GM10248 (cell line): Measurements from ENCODE around the gene OPRL1.
A peak's percentile ranks its signal among the peaks of the same experiment; 100 is the strongest.

Experiments
- CTCF ChIA-PET: fragments of 300-600 bp; sonication (Branson Sonifier 250); formaldehyde crosslinking; extraction: SDS; loops from one replicate; lab custom pipeline; 2021; ENCODE audit warnings: antibody characterized with exemption; lab: Yijun Ruan, JAX
- POLR2A ChIA-PET: fragments of 350-650 bp; sonication (Branson Sonifier 250); formaldehyde crosslinking; extraction: SDS; loops from one replicate; lab custom pipeline; 2020; ENCODE audit warnings: antibody characterized with exemption; lab: Yijun Ruan, JAX
- DNase-seq: peaks from one replicate; pipeline ENCODE4 v3.0.0; 2012; ENCODE audit errors: extremely low spot score
- TF ChIP-seq, protein P1 (sequence below): IDR thresholded peaks from 2 replicates; pipeline ENCODE4 v1.5.1; 2012; ENCODE audit warnings: mild to moderate bottlenecking, low read depth; ENCODE audit errors: extremely low read depth, missing control alignments, control extremely low read depth

The OPRL1 gene

DNA sequence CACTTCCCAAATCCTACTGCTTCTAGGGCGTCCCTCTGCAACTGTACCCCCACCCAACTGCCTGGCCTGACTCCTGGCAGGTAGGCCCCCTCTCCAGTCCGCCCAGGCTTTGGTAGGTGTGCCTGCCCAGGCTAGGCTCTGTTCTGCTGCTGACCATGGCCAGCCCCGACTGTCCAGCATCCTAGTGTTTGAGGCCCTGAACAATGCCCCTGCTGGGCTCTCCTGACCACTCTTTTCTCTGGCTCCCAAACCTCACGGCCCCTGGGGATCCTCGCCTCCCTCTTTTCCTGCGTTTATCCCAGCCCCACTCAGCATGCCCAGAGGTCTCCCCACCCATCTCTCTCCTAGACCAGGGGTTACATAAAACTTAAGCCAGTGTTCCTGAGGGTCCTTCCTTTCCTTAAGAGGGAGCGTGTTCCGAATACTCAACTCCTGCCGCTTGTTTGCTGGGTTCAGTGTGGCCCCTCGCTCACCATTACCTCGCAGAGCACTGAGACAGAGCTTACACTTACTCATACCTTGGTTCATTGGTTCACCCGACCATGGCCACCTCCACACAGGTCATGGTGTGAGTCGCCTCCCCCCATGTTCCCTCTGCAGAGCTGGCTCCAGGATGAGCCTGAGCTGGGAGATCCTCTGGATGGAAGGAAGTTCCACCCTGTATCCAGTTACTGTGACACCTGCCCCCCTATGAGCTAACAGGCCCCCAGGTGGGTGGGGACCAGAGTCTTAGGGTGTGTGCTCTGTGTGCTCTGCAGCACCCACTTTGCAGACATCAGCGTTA lies 63.3 kb downstream of the OPRL1 start:
- POLR2A ChIA-PET: no interaction called here
- TF ChIP-seq, protein P1, sequence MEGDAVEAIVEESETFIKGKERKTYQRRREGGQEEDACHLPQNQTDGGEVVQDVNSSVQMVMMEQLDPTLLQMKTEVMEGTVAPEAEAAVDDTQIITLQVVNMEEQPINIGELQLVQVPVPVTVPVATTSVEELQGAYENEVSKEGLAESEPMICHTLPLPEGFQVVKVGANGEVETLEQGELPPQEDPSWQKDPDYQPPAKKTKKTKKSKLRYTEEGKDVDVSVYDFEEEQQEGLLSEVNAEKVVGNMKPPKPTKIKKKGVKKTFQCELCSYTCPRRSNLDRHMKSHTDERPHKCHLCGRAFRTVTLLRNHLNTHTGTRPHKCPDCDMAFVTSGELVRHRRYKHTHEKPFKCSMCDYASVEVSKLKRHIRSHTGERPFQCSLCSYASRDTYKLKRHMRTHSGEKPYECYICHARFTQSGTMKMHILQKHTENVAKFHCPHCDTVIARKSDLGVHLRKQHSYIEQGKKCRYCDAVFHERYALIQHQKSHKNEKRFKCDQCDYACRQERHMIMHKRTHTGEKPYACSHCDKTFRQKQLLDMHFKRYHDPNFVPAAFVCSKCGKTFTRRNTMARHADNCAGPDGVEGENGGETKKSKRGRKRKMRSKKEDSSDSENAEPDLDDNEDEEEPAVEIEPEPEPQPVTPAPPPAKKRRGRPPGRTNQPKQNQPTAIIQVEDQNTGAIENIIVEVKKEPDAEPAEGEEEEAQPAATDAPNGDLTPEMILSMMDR: no peak
- CTCF ChIA-PET: no interaction called here

DNA sequence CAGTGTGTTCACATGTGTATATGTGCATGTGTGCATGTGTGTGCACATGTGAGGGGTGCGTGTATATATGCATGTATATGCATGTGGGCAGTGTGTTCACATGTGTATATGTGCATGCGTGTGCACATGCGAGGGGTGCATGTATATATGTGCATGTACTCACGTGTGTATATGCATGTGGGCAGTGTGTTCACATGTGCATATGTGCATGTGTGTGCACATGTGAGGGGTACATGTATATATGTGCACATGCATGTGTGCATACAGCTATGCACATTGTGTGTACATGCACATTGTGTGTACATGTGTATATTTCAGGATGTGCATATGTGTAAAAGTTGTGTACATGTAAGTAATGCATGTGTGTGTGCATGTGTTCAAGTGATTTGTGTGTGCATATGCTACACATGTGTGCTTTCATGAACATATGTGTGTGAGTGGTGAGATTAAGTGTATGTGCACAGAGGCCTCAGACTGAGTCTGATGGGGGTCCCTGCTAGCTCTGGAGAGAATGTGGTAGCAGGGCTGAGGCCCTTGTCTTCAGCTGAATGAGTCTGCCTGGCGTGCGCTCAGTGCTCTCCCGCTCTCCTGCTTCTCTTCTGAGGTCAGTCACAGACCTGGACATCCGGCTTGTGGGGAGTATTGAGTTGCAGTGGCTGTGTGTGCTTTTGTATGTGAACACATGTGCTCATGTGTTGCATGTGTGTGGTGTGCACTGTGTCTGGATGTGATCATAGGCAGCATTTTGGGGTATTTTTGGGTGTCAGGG lies 64.4 kb downstream of the OPRL1 start:
- ChIA-PET POLR2A (no interaction called here), CTCF (interaction anchor here (1.3 kb wide), 1 partner anchor 42 kb away, joined by 3 read pairs; no protein-coding TSS in a partner anchor)
- DNase-seq: no peak
- TF ChIP-seq, protein P1: no peak

More for the DNA sequence above, 63.3 kb downstream of the OPRL1 start:
- DNase-seq: no peak

DNA sequence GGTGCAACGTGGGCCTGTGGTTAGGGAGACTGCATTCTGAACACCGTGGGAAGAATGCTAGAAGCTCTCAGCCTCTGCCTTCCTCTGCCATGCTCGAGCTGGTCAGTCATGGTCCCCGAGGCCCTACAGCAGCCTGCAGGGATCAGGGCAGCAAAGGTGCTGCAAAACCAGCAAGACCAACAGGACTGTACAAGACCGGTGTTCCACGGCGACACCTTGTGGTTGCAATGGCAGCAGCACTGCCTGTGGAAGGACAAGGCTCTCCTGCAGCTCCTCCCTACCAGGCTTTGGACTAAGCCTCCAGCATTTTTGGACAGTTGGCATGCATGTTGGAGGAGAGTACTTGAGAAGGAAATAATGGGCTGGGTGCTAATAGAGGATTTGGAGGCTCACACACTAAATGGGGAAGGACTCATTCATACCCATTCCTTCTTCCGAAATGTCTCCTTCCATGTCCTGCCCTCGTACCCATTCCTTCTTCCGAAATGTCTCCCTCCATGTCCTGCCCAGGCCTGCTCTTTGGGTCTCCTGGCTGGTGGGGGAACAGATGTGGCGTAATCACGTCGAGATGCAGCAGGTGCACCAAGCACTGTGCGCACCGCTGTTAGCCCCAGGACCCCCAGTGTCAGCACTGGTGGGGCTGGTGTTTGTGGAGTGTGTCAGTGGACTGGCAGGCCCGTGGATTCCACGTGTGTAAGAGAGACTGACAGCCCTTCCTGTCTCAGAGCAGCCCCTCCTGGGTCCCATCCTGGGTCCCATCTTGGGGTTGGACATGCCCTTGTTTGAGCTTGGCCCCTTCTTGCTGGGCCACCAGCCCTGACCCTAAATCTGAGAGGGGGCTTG lies 65.8 kb downstream of the OPRL1 start:
- DNase-seq: no peak
- POLR2A ChIA-PET: no interaction called here
- TF ChIP-seq, protein P1: peak; percentile 3
- CTCF ChIA-PET: interaction anchor here (0.8 to 1.3 kb wide), 2 partner anchors 36 to 43 kb away, joined by 3 read pairs; no protein-coding TSS in a partner anchor

DNA sequence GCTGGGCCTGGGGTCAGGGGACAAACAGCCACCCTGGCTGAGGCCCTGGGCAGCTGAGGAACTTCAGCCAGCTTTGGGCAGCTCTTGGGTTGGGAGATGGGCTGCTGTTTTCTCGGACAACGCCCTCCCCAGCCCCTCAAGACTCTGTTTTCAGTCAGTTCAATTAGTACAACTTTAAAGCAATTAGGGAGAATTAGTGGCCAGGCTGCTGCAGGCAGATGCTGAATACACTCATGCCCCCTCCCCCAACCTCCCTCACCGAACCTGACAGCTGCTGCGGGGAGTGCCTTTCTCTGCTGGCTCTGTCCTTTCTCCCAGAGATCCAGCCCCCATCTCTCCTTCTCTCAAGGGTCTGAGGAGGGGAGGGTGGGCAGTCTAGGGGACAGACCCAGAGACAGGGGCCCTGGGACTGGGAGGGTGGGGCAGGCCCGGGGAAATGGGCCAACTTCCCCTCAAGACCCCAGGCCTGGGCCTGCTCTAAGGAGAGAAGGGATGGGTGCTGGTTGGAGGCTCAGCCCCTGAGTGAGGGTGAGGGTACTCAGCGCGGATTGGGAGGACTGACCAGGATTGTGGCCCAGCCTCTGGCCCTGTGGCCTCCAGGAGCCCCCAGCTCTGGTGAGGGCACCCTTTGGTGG lies 66.5 kb downstream of the OPRL1 start:
- TF ChIP-seq, protein P1: no peak
- no peak for DNase-seq
- CTCF ChIA-PET: no interaction called here
- POLR2A ChIA-PET: no interaction called here

DNA sequence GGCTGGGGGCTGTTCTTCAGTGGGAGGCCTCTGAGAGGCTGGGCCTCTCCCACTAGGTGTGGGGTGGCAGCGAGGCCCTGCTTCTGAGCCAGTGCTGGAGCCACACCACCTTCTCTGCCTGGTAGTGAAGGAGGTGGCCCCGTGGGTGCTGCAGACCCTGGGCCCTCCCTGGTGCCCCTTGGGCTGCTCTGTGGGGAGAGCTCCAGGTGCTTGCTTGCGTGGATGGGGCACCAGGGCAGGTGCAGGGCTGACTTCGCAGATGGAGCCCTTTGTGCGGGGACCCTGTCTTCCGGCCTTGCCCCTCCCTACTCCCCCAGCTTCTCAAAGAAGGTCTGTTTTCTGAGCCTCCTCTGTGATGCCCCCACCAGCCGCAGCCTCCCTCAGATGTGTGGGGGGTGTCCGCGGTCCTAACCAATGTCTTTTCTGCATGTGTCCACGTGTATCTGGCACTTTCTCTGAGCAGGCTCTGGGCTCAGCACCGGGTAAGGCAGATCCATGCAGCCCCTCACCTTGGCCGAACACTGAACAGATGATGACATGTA lies 67.1 kb downstream of the OPRL1 start:
- TF ChIP-seq, protein P1: no peak
- POLR2A ChIA-PET: no interaction called here

More for the DNA sequence above, 67.1 kb downstream of the OPRL1 start:
- CTCF ChIA-PET: no interaction called here
- no peak for DNase-seq
